ENCODE data around the gene SHC3. TPM values are rescaled to one million over a fixed set of nuclear protein-coding genes. Genes with fewer than 3 reads are reported as not detected.
A peak's percentile ranks its signal among the peaks of the same experiment; 100 is the strongest.

Gene SHC3
- total RNA-seq, 2 experiments from 2014 or later = 0.03 TPM; not detected in 1

GRCh38 chr9:89177012-89177943, 1.3 kb downstream of the SHC3 start:
- ChIA-PET CTCF (ENCODE audit: unreplicated experiment) (no interaction called here), POLR2A (no interaction called here)
- TF ChIP-seq CTCF (conservative IDR thresholded peaks at IDR 0.05; ENCODE audit: low read length) (no peak), EZH2phosphoT487 (IDR thresholded peaks at IDR 0.05; ENCODE audit: borderline replicate concordance, low read depth, low read length) (no peak)
- intact Hi-C loops (cut with micrococcal nuclease; ENCODE audit: unreplicated experiment) = no loop called here
- Histone ChIP-seq H3K36me3 (ENCODE audit: insufficient read depth, low read length) (no peaks in the 10 kb centered on the region), H4K20me1 (ENCODE audit: insufficient read depth, low read length) (no peaks in the 10 kb centered on the region), H3K9me2 (ENCODE audit: insufficient read depth, low read length) (no peaks in the 10 kb centered on the region), H3K4me1 (ENCODE audit: insufficient read depth, low read length, poor library complexity, severe bottlenecking) (no peaks in the 10 kb centered on the region), H3K79me2 (ENCODE audit: insufficient read depth, low read depth, low read length) (no peaks in the 10 kb centered on the region), H3K4me2 (ENCODE audit: low read length) (no peak overlapping the region), H3K27ac (ENCODE audit: low read depth, low read length, poor library complexity, severe bottlenecking) (no peak overlapping the region), H3K9me3 (ENCODE audit: low read length) (no peaks in the 10 kb centered on the region), H2AFZ (ENCODE audit: low read length) (no peak overlapping the region), H3K4me3 (ENCODE audit: low read depth, low read length, poor library complexity, severe bottlenecking) (no peak overlapping the region)
- no peak for DNase-seq (ENCODE audit: low spot score)
- no TSS peak for BruUV-seq (replicated peaks)

DNA sequence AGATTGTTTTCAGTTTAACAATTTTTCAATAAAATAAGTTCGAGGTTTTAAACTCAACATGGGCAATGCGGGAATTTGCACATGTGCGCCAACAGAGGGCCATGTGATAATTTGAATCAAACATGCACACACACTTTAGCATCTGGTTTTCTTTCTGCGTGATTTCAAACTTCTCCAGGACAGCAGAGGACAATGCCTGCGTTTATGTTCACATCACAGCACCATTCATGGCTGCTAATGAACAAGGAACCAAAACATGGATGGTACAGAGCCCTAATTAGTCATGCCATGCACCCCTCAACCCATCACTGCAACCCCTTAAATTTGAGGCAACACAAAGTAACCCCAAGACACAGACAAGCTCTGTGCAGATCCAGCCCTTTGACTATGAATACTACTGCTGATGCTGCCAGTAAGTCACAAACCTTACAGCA, 2.8 kb downstream of the SHC3 start:
- Histone ChIP-seq H3K4me3 (ENCODE audit: low read depth, low read length, poor library complexity, severe bottlenecking) (no peak overlapping the region), H3K27ac (ENCODE audit: low read depth, low read length, poor library complexity, severe bottlenecking) (no peak overlapping the region), H3K9me3 (ENCODE audit: low read length) (no peaks in the 10 kb centered on the region), H3K79me2 (ENCODE audit: insufficient read depth, low read depth, low read length) (no peaks in the 10 kb centered on the region), H3K36me3 (ENCODE audit: insufficient read depth, low read length) (no peaks in the 10 kb centered on the region), H2AFZ (ENCODE audit: low read length) (no peak overlapping the region), H3K4me1 (ENCODE audit: insufficient read depth, low read length, poor library complexity, severe bottlenecking) (no peaks in the 10 kb centered on the region), H3K4me2 (ENCODE audit: low read length) (no peak overlapping the region), H3K9me2 (ENCODE audit: insufficient read depth, low read length) (no peaks in the 10 kb centered on the region), H4K20me1 (ENCODE audit: insufficient read depth, low read length) (no peaks in the 10 kb centered on the region)
- TF ChIP-seq CTCF (conservative IDR thresholded peaks at IDR 0.05; ENCODE audit: low read length) (0 out of 2 replicates have a peak, but pooled peaks have one; percentile 14), EZH2phosphoT487 (IDR thresholded peaks at IDR 0.05; ENCODE audit: borderline replicate concordance, low read depth, low read length) (no peak)
- ChIA-PET POLR2A (interaction anchor here (0.6 kb wide), 1 partner anchor 1349 kb away, joined by 3 read pairs; no protein-coding TSS in a partner anchor), CTCF (ENCODE audit: unreplicated experiment) (no interaction called here)
- intact Hi-C loops (cut with micrococcal nuclease; ENCODE audit: unreplicated experiment) = no loop called here
- no peak for DNase-seq (ENCODE audit: low spot score)
- BruUV-seq (replicated peaks) = no TSS peak

GRCh38 chr9:89174291-89174690, 4.3 kb downstream of the SHC3 start:
- no peak for TF ChIP-seq EZH2phosphoT487 (IDR thresholded peaks at IDR 0.05; ENCODE audit: borderline replicate concordance, low read depth, low read length)
- no peak for TF ChIP-seq CTCF (conservative IDR thresholded peaks at IDR 0.05; ENCODE audit: low read length)
- Histone ChIP-seq H2AFZ (ENCODE audit: low read length) (no peak overlapping the region), H3K79me2 (ENCODE audit: insufficient read depth, low read depth, low read length) (no peaks in the 10 kb centered on the region), H3K36me3 (ENCODE audit: insufficient read depth, low read length) (no peaks in the 10 kb centered on the region), H3K4me1 (ENCODE audit: insufficient read depth, low read length, poor library complexity, severe bottlenecking) (no peaks in the 10 kb centered on the region), H3K9me3 (ENCODE audit: low read length) (no peaks in the 10 kb centered on the region), H3K9me2 (ENCODE audit: insufficient read depth, low read length) (no peaks in the 10 kb centered on the region), H3K4me3 (ENCODE audit: low read depth, low read length, poor library complexity, severe bottlenecking) (no peak overlapping the region), H4K20me1 (ENCODE audit: insufficient read depth, low read length) (no peaks in the 10 kb centered on the region), H3K27ac (ENCODE audit: low read depth, low read length, poor library complexity, severe bottlenecking) (no peak overlapping the region), H3K4me2 (ENCODE audit: low read length) (no peak overlapping the region)
- ChIA-PET CTCF (ENCODE audit: unreplicated experiment) (no interaction called here), POLR2A (no interaction called here)
- no peak for DNase-seq (ENCODE audit: low spot score)
- intact Hi-C loops (cut with micrococcal nuclease; ENCODE audit: unreplicated experiment) = no loop called here
- no TSS peak for BruUV-seq (replicated peaks)
